ENCODE data around the gene SCYL3.
"Not testable (repeated sequence)": the region's sequence is repeated elsewhere in the genome, so short reads cannot be mapped to it uniquely, and the experiment has no call there.

SCYL3 gene

GRCh38 chr1:169899519-169900217 is 6.0 kb upstream of the SCYL3 start:
- no peak for DNase-seq

- DNase-seq, result no peak
Measured at GRCh38 chr1:169896013-169896412, 2.3 kb upstream of the SCYL3 start.

DNA sequence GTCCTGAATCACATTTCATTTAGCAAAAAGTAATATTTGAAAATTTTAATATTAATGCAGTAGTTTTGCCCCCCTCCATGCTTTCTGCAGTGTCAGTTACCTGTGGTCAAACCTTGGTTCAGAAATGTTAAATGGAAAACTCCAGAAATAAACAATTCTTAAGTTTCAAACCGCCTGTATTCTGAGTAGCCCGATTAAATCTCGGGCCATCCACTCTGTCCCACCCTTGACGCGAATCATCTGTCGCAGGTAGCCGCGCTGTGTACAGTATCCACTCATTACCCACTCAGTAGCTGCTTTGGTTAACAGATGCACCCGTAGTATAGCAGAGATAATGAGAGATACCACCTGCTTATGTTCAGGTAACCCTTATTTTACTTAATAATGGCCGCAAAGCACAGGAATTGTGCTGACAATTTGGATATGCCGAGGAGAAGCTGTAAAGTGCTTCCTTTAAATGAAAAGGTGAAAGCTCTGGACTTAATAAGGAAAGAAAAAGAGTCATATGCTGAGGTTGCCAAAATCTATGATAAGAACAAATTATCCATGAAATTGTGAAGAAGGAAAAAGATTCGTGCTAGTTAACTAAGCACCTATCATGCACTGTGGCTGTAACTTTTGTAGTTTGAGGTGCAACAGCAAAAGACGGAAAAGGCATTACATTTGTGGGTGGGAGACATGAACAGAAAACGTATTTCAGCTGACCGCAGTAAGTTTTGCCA is 889 bp upstream of the SCYL3 start:
- no peak for DNase-seq

GRCh38 chr1:169892927-169893644 is 610 bp downstream of the SCYL3 start:
- no peak for DNase-seq

DNA sequence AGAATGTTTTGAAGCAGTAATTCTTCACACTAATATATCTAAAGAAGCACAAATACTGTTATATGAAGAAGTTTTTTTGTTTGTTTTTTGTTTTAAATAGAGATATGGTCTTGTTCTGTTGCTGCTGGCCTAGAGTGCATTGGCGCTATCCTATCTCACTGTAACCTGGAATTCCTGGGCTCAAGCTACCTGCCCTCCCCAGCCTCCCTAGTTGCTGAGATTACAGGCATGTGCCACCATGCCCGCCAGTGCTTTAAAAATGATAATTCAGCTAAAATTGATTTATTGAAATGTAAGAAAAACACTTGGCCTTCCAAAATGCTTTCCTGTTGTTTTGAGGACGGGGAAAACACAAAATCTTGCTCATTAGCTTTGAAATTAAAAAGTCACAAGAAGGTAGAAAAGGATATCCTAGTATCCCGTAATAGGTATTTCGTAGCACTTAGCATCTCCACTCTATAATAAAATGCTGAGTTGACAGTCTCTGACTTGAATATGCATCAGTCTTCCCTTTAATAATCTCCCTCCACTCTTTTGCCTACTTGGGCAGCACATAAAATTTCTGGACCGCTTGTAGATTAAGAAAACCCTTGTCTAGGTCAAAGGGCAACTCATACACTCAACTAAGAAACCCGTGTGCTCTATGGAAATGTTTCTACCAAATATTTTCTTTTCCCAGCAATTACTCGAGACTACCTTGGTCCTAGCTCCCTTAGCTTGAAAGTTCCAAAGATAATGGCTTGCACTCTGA is 1.3 kb downstream of the SCYL3 start:
- DNase-seq, result no peak

GRCh38 chr1:169891539-169891885 is 2.2 kb downstream of the SCYL3 start:
- no peak for DNase-seq

DNA sequence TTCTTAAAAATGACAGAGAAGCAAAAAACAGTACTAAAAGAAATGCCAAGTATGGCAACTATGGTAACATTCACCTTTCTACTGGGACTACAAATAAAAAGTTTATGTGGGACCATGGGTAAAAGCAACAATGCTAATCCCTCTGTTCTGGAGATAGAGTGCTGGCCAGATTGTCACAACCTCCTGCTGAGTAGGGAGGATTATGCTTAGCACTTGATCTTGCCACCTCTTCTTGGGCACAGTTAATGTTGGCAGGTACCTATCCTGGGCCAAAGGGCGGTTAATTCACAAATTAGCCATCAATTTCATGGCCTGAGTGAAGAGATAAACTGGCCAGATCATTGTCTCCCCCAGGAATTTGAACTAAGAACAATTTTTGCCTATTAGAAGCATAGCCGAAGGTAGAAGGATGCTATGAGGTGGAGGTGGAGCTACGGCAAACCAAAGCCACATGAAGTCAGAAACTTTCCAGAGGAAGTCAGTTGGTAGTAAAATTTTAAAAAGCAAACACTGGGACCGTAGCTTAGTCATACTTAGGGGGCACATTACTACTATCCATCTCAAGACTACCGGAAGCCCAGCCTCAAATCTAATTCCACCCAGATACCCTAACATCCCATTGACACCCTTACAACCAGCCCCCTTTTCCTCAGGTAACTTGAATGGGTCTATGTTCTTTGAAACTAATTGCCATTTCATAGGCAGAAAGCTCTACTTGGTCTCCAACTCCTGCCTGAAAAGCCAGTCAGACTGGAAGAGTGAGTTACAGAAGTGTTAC is 2.7 kb downstream of the SCYL3 start:
- DNase-seq, result peak; percentile 77

GRCh38 chr1:169889871-169890270 is 3.8 kb downstream of the SCYL3 start:
- no peak for DNase-seq

DNA sequence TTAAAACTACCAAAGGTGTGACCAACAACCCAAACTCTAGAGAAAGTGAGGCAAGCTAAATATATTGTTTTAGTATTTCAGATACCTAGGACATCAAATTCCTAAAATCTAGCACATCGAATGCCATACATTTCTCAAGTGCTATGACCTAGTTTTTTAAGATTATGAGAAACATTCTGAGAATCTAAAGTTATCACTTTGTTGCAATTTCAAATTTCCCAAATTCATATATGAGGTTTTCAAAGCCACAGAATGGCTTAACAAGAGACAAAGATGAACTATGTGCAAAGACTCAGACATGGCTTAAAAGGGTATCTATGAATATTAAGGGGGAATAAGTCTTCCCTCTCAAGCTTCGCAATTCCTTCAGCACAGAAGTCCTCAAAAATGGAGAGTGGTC is 6.8 kb downstream of the SCYL3 start:
- no peak for DNase-seq

DNA sequence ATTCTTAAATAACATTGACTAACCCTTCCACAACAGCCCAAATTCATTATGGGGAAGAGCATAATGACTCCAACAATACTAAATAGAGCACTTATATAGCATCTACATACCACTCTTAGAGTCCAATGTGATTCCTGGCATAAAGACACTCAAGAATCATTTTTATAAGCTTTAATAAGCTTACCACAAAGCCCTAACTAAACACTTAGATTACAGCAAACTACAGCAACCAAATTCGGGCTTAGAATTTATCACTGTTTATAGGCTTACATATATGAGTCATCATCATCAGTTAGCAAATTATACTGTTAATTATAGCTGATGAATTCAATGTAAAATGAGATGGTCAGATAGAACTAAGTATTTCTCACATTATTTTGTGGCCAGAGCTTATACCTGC is 7.3 kb downstream of the SCYL3 start:
- DNase-seq, result no peak

GRCh38 chr1:169885207-169885606 is 8.5 kb downstream of the SCYL3 start:
- no peak for DNase-seq

DNA sequence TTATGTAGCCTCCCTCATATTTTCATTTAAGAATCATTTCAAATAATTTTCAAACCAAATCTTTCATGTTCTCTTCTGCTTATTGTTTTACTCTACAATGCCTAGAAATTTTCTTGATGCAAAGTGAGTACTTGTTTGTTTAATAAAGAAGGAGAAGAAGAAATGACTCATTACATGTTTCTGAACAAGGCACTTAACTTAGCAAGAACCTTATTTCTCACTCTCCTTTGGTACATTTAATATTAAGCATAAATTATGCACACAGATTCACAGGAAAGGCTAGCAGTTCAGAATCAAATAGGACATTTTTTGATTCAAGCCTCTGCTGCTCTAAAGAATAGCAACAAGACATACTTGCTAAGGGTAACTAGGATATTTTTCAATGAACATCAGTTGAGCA is 9.1 kb downstream of the SCYL3 start:
- DNase-seq, result no peak

DNA sequence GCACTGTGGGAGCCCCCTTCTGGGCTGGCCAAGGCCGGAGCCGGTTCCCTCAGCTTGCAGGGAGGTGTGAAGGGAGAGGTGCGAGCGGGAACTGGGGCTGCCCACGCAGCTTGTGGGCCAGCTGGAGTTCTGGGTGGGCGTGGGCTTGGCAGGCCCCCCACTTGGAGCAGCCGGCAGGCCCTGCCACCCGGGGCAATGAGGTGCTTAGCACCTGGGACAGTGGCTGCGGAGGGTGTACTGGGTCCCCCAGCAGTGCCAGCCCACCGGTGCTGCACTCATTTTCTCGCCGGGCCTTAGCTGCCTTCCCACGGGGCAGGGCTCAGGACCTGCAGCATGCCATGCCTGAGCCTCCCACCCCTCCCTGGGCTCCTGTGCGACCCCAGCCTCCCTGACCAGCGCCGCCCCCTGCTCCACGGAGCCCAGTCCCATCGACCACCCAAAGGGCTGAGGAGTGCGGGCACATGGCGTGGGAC is 11.6 kb downstream of the SCYL3 start:
- no peak for DNase-seq

DNA sequence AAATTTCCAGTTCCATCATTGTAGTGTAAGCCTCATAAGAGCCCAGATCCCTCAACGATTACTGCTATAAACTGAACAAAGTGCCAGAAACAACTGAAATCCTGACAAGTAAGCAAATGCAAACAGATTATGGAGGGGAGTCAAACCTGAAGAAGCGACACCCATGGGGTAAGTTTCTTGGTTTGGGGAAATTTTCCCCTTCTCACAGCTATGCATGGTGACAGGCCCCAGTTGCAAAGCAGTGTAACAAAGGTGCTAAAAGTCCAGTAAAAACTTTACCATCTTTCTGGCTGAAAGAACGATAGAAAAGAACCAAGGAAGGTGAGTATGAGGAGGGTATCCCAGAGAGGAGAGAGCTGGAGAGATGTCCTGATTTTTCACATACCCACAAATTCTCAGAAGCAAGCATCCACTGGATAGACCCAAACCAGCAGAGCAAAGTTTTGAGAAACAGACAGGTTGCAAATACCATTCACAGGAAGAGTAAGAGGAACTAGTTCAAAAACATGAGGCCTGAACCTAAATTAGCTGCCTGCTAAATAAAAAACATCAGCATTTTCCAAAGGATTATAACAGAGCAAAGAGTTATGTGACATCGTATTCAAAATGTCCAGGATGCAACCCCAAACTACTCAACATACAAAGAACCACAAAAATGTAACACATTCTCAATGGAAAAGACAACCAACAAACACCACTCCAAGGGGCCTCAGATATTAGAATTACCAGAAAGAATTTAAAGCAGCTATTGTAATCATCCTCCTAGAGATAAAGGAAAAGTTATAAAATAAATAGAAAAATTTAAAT is 14.5 kb downstream of the SCYL3 start:
- DNase-seq, result no peak

GRCh38 chr1:169878498-169878897 is 15.2 kb downstream of the SCYL3 start:
- DNase-seq, result no peak

GRCh38 chr1:169877800-169878491 is 15.8 kb downstream of the SCYL3 start:
- DNase-seq, result no peak

- no peak for DNase-seq
Measured at GRCh38 chr1:169874229-169874628, 19.5 kb downstream of the SCYL3 start.

DNA sequence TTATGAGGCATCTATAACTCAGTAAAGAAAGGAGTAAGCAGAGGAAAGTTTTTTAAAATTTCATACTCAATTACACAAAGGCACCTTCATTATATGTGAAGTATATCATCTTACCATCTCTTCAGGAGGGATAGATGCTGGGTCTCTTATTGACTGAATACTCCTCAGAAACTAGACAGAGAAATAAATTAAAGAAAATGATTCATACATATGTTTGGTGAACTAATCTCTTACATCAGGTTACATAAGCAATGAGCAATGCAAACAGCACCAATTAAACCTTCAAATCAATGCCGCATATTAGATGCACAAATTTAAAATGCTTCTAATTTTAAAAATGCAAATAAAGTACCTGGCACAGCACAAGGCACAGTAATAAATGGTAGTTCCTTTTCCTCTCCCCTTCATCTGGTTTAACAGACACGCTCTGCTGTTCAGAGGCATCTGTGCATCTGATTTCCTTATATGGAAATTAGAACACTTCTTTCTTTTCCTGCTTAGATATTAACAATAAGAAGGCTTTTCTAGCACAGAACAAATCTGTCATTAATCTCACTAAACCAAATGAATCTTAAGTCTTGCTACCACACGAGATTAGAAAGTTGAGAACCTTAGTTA is 20.0 kb downstream of the SCYL3 start:
- no peak for DNase-seq

DNA sequence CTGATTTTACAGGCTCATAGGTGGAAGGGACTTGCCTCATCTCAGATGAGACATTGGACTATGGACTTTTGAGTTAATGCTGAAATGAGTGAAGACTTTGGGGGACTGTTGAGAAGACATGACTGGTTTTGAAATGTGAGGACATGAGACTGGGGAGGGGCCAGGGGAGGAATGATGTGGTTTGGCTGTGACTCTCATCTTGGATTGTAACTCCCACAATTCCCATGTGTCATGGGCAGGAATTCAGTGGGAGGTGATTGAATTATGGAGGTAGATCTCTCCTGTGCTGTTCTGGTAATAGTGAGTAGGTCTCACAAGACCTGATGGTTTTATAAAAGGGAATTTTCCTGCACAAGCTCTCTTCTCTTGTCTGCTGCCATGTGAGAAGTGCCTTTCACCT is 20.8 kb downstream of the SCYL3 start:
- DNase-seq, result no peak

DNA sequence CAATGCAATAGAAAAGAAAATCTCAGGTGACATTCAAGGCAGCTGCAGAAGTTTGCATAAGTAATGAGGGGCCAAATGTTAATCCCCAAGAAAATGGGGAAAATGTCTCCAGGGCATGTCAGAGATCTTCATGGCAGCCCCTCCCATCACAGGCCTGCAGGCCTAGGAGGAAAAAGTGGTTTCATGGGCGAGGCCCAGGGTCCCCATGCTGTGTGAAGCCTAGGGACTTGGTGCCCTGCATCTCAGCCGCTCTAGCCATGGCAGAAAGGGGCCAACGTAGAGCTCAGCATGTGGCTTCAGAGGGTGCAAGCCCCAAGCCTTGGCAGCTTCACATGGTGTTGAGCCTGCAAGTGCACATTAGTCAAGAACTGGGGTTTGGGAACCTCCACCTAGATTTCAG is 21.7 kb downstream of the SCYL3 start:
- DNase-seq, result not testable (repeated sequence)
